GM12801 (cell line): ENCODE data around the gene RREB1.

Experiments used
- CTCF ChIP-seq: IDR thresholded peaks from one replicate; pipeline ENCODE4 v1.5.1; 2011; ENCODE audit warnings: control low read depth; ENCODE audit not compliant: insufficient read length; ENCODE audit errors: extremely low read depth

The RREB1 gene

GRCh38 chr6:7300926-7301325, 193.2 kb downstream of the RREB1 start:
- TF ChIP-seq CTCF = no peak
